Measurements from ENCODE around the gene VWA5A.
A peak's percentile ranks its signal among the peaks of the same experiment; 100 is the strongest.
"Not testable (repeated sequence)": the region's sequence is repeated elsewhere in the genome, so short reads cannot be mapped to it uniquely, and the experiment has no call there.

The VWA5A gene

GRCh38 chr11:124096364-124096763 lies 18.9 kb upstream of the VWA5A start:
- FAIRE-seq, result no peak

DNA sequence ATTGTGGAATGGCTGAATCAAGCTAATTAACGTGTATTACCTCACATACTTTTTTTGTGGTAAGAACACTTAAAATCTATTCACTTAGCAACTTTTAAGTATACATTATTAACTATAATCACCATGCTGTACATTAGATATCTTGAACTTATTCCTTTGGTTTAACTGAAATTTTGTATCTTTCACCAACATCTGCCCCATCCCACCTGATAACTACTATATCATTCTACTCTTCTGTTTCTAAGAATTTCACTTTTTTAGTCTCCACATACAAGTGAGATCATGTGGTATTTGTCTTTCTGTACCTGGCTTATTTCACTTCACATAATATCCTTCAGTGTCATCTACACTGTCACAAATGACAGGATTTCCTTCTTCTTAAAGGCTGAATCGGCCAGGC lies 17.1 kb upstream of the VWA5A start:
- peak; percentile 19 for FAIRE-seq

DNA sequence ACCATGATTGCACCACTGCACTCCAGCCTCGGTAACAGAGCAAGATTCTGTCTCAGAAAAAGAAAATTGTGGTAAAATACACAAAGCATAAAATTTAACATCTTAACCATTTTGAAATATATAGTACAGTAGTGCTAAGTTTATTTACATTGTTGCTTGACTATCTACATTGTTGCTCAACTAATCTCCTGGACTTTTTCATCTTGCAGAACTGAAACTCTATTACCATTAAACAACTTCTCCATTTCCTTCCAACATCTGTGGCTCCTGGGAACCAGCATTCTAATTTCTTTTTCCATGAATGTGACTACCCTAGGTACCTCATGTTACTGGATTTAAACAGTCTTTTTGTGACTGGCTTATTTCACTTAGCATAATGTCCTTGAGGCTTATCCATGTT lies 13.5 kb upstream of the VWA5A start:
- FAIRE-seq, result no peak

GRCh38 chr11:124108156-124108555 lies 7.1 kb upstream of the VWA5A start:
- FAIRE-seq, result no peak

DNA sequence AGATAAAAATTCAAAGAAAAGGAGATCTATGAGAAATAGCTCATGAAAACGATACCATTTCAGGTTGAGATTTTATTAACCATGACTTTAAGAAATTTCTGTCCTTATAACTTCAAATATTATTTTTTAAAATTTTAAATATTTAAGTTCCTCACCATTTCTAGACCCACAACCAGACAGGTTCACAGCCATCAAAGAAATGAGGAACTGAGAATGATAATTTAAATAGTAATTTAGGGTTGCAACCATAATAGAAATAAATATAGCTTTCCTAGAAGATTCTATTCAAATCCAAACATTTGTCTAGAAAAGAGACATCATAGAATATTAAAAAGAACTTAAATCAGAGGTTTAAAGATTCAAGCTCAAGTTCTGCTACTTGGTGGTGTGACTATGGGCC lies 5.9 kb upstream of the VWA5A start:
- FAIRE-seq, result no peak

GRCh38 chr11:124110201-124110600 lies 5.0 kb upstream of the VWA5A start:
- FAIRE-seq, result no peak

DNA sequence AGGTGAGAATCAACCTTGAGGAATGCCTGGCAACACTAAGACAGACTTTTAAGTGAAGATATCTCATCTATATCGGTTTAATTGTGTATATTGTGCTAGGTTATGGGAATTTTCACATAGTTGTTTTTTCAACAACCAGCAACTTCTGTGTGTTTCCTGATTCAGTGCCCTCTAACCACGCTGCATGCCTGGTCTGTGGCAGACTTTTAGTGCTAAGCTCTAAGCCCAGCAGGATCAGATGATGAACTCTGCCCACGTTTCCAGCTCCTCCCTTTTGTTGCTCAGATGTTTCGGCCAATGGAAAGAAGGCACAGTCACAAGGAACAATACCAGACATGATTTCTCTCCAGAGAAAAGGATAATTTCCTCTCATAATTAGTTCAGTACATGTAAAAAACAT lies 1.4 kb upstream of the VWA5A start:
- no peak for FAIRE-seq

DNA sequence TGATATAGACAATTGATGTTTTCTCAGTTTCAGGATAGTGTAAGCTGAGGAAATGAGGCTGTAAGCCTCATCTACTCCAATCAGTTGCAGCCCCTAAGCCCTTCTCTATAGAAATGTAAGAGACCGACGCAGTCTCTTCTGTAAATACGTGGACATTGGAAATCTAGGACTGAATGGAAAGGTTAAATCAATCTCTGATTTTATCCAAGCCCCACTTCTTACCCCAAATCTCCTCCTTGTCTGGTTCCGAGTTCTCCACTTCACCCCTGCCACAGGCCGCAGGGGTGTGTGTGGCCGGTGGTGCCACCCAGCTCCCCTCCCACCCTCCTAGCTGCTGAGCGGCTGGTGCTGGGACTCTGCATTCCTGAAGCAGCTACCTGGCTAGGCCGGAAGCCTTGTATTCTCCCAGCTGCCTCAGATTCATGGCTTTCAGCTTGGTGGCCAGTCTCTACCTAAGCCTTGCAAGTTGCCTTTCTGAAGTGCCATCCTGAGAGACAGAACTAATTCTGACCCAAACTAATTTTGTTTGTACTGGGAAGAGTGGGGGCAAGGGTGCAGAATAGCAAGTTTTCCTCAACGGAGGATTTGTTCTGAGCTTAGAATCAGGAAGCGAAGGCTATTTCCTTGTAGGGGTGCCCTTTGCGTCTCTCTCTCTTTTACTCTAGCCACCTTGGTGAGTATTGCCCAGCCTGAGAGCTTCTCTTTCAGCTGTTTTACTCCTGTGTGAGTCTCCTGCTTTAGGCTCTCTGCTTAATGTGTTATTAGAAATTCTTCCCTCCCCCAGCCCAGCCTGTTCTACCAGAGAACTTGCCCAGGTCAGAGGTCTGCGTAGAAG lies 749 bp downstream of the VWA5A start:
- FAIRE-seq, result no peak

DNA sequence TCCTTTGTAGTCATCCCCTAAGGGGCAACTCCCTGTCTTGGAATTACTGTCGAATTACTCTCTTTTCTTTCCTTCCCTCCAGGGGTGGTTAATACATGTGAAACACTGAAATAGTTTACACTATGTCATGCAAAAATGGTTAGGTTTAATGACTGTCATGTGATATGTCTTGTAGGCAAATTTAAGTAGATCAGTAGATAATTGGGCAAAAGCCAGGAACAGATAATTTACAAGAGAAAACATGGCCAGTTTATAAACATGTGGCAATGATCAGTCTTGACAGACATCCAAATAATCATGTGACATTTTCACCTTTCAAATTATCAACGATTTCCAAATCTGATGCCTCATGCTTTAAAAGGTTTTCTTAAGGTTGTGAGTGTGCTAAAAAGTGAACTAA lies 3.9 kb downstream of the VWA5A start:
- no peak for FAIRE-seq

GRCh38 chr11:124120891-124121290 lies 5.6 kb downstream of the VWA5A start:
- FAIRE-seq, result no peak

GRCh38 chr11:124122123-124122522 lies 6.9 kb downstream of the VWA5A start:
- FAIRE-seq, result no peak

- FAIRE-seq, result no peak
Observed at GRCh38 chr11:124123622-124124021, 8.4 kb downstream of the VWA5A start.

DNA sequence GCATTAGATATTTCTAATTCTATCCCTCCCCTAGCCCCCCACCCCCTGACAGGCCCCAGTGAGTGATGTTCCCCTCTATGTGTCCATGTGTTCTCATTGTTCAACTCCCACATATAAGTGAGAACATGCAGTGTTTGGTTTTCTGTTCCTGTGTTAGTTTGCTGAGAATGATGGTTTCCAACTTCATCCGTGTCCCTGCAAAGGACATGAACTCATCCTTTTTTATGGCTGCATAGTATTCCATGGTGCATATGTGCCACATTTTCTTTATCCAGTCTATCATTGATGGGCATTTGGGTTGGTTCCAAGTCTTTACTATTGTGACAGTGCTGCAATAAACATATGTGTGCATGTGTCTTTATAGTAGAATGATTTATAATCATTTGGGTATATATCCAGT lies 11.9 kb downstream of the VWA5A start:
- FAIRE-seq, result not testable (repeated sequence)

GRCh38 chr11:124143034-124143433 lies 27.8 kb downstream of the VWA5A start:
- no peak for FAIRE-seq

GRCh38 chr11:124147951-124148350 lies 32.7 kb downstream of the VWA5A start:
- no peak for FAIRE-seq

GRCh38 chr11:124150684-124151083 lies 35.4 kb downstream of the VWA5A start:
- FAIRE-seq, result no peak

GRCh38 chr11:124152770-124153407 lies 37.6 kb downstream of the VWA5A start:
- no peak for FAIRE-seq

GRCh38 chr11:124153821-124154220 lies 38.6 kb downstream of the VWA5A start:
- no peak for FAIRE-seq

- no peak for FAIRE-seq
Observed at GRCh38 chr11:124159481-124159880, 44.2 kb downstream of the VWA5A start.

DNA sequence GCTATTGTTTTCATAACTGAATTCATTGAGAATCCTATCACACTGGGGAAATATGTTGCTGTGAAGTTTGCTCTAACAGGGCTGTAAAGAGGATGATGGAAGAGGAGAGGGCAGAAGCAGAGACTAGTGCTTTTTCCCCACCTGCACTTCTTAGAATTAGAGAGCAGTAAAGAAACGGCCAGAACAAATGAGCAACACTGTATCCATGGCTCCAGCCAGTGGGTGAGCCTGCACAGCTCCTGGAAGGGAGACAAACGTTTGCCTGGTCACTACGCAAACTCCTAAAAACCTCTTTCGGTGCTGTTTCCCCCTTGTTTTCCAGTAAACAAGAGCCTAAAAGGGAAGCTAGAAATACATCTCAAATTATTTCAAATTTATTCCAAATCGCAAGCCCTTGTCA lies 45.7 kb downstream of the VWA5A start:
- FAIRE-seq, result no peak

DNA sequence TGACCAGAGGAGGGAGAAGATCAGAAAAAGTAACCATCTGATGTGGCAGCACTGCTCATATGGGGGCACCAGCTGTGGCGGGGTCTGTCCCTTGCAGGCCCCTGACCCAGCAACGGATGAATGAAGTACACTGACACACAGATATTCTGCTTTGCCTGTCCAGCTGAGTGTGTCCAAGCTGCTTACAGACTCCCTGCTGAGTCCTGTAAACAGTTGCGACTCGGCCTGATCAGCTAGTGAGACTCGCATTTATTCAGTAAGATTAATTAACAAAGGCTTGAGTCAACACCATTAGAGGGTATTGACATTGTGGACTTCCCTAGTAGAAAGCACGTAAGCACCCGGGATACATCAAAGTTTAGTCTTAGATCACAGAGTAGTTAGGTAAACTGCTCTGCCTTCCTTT lies 52.6 kb downstream of the VWA5A start:
- no peak for FAIRE-seq

- FAIRE-seq, result no peak
Observed at GRCh38 chr11:124168796-124169195, 53.5 kb downstream of the VWA5A start.

- FAIRE-seq, result not testable (repeated sequence)
Observed at GRCh38 chr11:124170315-124170714, 55.1 kb downstream of the VWA5A start.

- no peak for FAIRE-seq
Observed at GRCh38 chr11:124170801-124171586, 55.7 kb downstream of the VWA5A start.

Measured in A204.1 (cell line).